Suprapubic skin (tissue), 4 donors: Measurements from ENCODE around the gene SS18L1. TPM values are rescaled to one million over a fixed set of nuclear protein-coding genes. Genes with fewer than 3 reads are reported as not detected.

Experiments used
- DNase-seq, 2 donors: peaks; one replicate each; pipeline ENCODE4 v3.0.0-alpha.2; 2019; ENCODE audit warnings: low spot score in 2 of 2
- H3K27ac ChIP-seq: fragments of 200-600 bp; sonication (generic); one replicate; pipeline ENCODE4 v1.5.1; 2019
- H3K27me3 ChIP-seq: fragments of 200-600 bp; sonication (generic); one replicate; pipeline ENCODE4 v1.5.1; 2019
- H3K36me3 ChIP-seq: fragments of 200-600 bp; sonication (generic); one replicate; pipeline ENCODE4 v1.5.1; 2019
- H3K4me1 ChIP-seq: fragments of 200-600 bp; sonication (generic); one replicate; pipeline ENCODE4 v1.5.1; 2019
- H3K4me3 ChIP-seq: fragments of 200-600 bp; sonication (generic); one replicate; pipeline ENCODE4 v1.5.1; 2019; ENCODE audit warnings: mild to moderate bottlenecking
- H3K9me3 ChIP-seq: fragments of 200-600 bp; sonication (generic); one replicate; pipeline ENCODE4 v1.5.1; 2019
- CTCF ChIP-seq, 2 donors: fragments of 200-600 bp in 1 of 2; fragments of 450-650 bp in 1 of 2; sonication (generic) in 1 of 2; IDR thresholded peaks; one replicate each; pipeline ENCODE4 v1.5.1; 2016 to 2019; ENCODE audit warnings: antibody characterized with exemption in 2 of 2, mild to moderate bottlenecking in 1 of 2, moderate library complexity in 1 of 2
- EP300 ChIP-seq: sonication (generic); formaldehyde crosslinking; IDR thresholded peaks from one replicate; pipeline ENCODE4 v1.6.1; 2017; ENCODE audit warnings: antibody characterized with exemption
- POLR2A ChIP-seq, 2 donors: fragments of 450-650 bp; IDR thresholded peaks; one replicate each; pipeline ENCODE4 v1.6.1; 2017; ENCODE audit warnings: antibody characterized with exemption in 2 of 2, mild to moderate bottlenecking in 2 of 2, moderate library complexity in 2 of 2
- POLR2AphosphoS5 ChIP-seq, 3 donors: sonication (generic); formaldehyde crosslinking; IDR thresholded peaks; one replicate each; pipeline ENCODE4 v1.6.1; 2017; ENCODE audit warnings: antibody characterized with exemption in 3 of 3
- WGBS: methylation state at CpG from one replicate; pipeline ENCODE4 v1.1.5; 2018; 5-methylcytosine and 5-hydroxymethylcytosine counted together
- total RNA-seq, 4 donors: library from RNA; depleted of rRNA; stranded (reverse); fragments of >200 nt; gene quantifications; one replicate each; pipeline ENCODE4 v1.1.0, GENCODE V29; 2016

SS18L1 gene
- total RNA-seq, 4 donors from 2014 or later, result 23.3 to 81.1 (median 26.9) TPM

GRCh38 chr20:62127799-62128198 is 15.8 kb upstream of the SS18L1 start:
- DNase-seq, result no peak
- Histone ChIP-seq H3K27ac (no peak overlapping the region), H3K27me3 (no peaks in the 10 kb centered on the region), H3K4me3 (no peak overlapping the region), H3K4me1 (peaks cover 32% of the 10 kb centered on the region), H3K36me3 (peaks cover 81% of the 10 kb centered on the region), H3K9me3 (no peaks in the 10 kb centered on the region)
- 87% methylated on average over 6 of the region's 6 CpGs for WGBS
- TF ChIP-seq POLR2AphosphoS5 (IDR thresholded peaks at IDR 0.05) (no peak), POLR2A (IDR thresholded peaks at IDR 0.05) (no peak), CTCF (IDR thresholded peaks at IDR 0.05) (no peak), EP300 (no peak)

- Histone ChIP-seq H3K27me3 (no peaks in the 10 kb centered on the region), H3K9me3 (no peaks in the 10 kb centered on the region), H3K4me3 (no peak overlapping the region), H3K36me3 (peaks cover 87% of the 10 kb centered on the region), H3K27ac (no peak overlapping the region), H3K4me1 (peaks cover 30% of the 10 kb centered on the region)
- WGBS, result 77% methylated on average over 6 of the region's 6 CpGs
- no peak for DNase-seq
- no peak for TF ChIP-seq POLR2A (IDR thresholded peaks at IDR 0.05)
Observed at GRCh38 chr20:62128502-62128901, 15.1 kb upstream of the SS18L1 start.

- Histone ChIP-seq H3K9me3 (no peaks in the 10 kb centered on the region), H3K4me3 (no peak overlapping the region), H3K27ac (no peak overlapping the region), H3K36me3 (peaks cover 98% of the 10 kb centered on the region), H3K27me3 (no peaks in the 10 kb centered on the region), H3K4me1 (peaks cover 28% of the 10 kb centered on the region)
- no peak for TF ChIP-seq POLR2A (IDR thresholded peaks at IDR 0.05)
- TF ChIP-seq EP300, result no peak
- TF ChIP-seq CTCF (IDR thresholded peaks at IDR 0.05), result no peak
- TF ChIP-seq POLR2AphosphoS5 (IDR thresholded peaks at IDR 0.05), result no peak
- no peak for DNase-seq
- WGBS, result 86% methylated on average over 17 of the region's 20 CpGs
Observed at GRCh38 chr20:62129731-62130531, 13.6 kb upstream of the SS18L1 start.

GRCh38 chr20:62131560-62132320 is 11.8 kb upstream of the SS18L1 start:
- WGBS, result 91% methylated on average over 22 of the region's 25 CpGs
- no peaks in the 10 kb centered on the region for H3K27me3 ChIP-seq
- peaks cover 31% of the 10 kb centered on the region for H3K4me1 ChIP-seq
- no peak overlapping the region for H3K4me3 ChIP-seq
- no peak overlapping the region for H3K27ac ChIP-seq
- H3K9me3 ChIP-seq, result no peaks in the 10 kb centered on the region
- TF ChIP-seq EP300 (no peak), POLR2AphosphoS5 (IDR thresholded peaks at IDR 0.05) (no peak), CTCF (IDR thresholded peaks at IDR 0.05) (no peak), POLR2A (IDR thresholded peaks at IDR 0.05) (no peak)
- DNase-seq, result no peak
- H3K36me3 ChIP-seq, result peaks cover 97% of the 10 kb centered on the region

- TF ChIP-seq CTCF (IDR thresholded peaks at IDR 0.05), result no peak
- TF ChIP-seq EP300, result no peak
- no peak for TF ChIP-seq POLR2A (IDR thresholded peaks at IDR 0.05)
- TF ChIP-seq POLR2AphosphoS5 (IDR thresholded peaks at IDR 0.05), result no peak
- H3K4me1 ChIP-seq, result peaks cover 31% of the 10 kb centered on the region
- H3K27me3 ChIP-seq, result no peaks in the 10 kb centered on the region
- H3K36me3 ChIP-seq, result peaks cover 96% of the 10 kb centered on the region
- 52% methylated on average over 7 of the region's 7 CpGs for WGBS
- no peaks in the 10 kb centered on the region for H3K9me3 ChIP-seq
- H3K4me3 ChIP-seq, result no peak overlapping the region
- DNase-seq, result no peak
- peak overlapping the region; percentile 32 for H3K27ac ChIP-seq
Observed at GRCh38 chr20:62132421-62132820, 11.1 kb upstream of the SS18L1 start.
